ENCODE results near the gene CPAMD8.

The CPAMD8 gene

DNA sequence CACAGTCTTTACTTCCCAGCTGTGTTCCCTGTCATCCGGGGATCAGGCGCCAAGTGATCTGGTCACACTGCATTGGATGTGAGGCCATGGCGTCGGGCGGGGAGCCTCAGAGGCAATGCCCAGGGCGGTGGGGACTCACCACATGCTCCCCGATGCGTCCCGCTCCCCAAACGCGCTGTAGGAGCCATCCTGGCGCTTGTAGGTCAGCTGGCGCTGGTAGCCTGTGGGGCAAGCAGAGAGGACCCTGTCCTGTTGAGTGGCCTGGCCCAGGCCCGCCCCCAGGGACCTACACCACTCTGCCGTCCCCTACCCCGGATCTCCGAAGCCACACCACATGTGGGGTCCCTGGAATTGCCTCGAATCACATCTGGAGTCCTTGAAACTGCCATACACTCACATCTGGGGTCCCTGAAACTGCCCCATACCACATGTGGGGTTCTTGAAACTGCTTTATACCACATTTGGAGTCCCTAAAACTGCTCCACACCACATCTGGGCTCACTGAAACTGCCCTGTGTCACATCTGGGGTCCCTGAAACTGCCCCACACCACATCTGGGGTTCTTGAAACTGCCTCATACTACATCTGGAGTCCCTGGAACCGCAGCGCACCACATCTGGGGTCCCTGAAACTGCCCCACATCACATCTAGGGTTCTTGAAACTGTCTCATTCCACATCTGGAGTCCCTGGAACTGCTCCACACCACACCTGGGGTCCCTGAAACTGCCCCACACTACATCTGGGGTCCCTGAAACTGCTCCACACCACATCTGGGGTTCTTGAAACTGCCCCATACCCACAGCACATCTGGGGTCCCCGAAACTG, 104.6 kb downstream of the CPAMD8 start:
- DNase-seq (ENCODE audit: low read depth in 2 of 3, low spot score in 2 of 3), result no peak

DNA sequence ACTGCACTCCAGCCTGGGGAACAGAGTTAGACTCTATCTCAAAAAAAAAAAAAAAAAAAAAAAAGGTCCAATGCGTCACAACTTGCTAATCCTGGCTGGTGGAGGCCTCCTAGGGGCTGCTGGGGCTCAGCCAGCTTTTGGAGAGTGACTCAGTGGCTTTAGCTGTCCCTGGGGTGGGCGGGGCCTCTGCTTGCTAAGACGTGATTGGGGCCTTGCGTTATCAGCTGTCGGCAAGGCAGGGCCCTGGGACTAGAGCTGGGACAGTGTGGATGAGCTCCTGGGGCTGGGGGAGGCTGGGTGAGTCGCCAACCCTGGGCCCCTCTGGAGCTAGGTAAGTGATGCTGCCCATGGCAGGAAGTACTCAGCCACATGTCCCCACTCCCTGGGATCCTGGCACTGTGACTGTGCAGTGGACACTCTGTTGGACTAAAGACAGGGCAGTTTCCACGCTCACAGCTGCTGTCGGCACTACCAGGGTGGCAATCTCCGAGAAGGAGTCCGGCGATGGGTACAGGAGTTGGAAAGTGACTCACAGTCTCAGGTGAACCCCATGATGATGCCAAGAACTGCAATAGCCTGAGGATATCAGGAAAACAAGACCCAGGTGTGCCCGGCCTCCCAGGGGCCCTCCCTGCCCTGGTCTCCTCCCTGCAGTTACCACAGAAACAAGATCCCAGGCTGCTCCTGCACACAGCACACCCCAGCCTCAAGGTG, 105.6 kb downstream of the CPAMD8 start:
- no peak for DNase-seq (ENCODE audit: low read depth in 2 of 3, low spot score in 2 of 3)

DNA sequence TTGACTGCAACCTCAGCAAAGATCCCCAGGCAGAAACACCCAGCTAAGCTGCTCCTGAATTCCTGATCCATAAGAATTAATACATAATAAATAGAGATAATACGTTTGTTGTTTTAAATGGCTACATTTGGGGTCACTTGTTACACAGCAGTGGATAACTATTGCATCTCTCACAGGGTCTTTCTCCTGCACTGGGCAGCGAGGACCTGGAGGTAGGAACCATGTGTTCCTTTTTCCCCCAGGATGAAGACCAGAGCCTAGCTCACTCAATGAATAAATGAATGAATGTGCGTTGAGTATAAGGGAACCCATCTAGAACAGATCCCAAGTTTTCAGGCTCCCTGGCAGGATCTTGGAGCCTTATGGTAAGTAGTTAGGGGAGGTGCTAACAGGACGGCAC, 107.1 kb downstream of the CPAMD8 start:
- no peak for DNase-seq (ENCODE audit: low read depth in 2 of 3, low spot score in 2 of 3)

DNA sequence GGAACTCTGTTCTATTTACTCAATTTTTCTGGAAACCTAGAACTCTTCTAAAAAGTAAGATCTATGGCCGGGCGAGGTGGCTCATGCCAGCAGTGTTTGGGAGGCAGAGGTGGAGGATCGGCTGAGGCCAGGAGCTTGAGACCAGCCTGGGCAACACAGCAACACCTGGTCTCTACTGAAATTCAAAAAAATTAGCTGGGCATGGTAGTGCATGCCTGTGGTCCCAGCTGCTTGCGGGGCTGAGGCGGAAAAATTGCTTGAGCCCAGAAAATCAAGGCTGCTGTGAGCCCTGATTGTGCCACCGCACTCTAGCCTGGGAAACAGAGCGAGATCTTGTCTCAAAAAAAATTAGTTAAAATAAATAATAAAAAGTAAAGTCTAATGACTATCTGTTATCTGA, 109.2 kb downstream of the CPAMD8 start:
- DNase-seq (ENCODE audit: low read depth in 2 of 3, low spot score in 2 of 3), result no peak

DNA sequence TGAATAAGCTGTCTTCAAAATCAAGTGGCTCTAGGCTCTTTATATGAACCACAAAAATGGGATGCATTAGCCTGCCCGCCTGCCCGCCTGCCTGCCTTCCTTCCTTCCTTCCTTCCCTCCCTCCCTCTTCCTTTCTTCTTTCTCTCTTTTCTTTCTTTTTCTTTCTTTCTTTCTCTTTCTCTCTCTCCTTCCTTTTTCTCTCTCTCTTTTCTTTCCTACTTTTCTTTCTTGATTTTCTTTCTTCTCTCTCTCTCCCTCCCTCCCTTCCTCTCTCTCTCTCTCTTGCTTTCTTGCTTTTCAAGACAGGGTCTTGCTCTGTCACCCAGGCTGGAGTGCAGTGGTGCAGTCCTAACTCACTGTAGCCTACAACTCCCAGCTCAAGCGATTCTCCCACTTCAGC, 110.9 kb downstream of the CPAMD8 start:
- no peak for DNase-seq (ENCODE audit: low read depth in 2 of 3, low spot score in 2 of 3)

DNA sequence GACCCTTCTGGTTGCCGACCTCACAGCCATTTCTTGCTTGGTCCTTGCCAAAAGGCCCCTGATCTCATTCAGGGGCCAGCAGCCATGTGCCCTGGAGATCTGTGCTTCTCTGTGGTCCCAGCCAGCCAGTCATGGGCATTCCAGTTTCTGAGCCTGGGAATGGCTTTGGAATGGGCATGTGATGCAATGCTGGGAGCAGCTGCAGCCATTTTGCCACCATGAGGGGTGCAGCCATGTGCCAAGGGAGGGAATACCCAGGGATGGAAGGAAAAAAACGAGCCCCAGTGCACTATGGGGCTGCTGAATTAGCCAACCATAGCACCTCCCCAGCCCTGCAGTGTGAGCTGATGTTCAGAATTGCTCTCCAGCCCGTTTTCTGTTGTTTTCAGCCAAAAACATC, 111.5 kb downstream of the CPAMD8 start:
- no peak for DNase-seq (ENCODE audit: low read depth in 2 of 3, low spot score in 2 of 3)

DNA sequence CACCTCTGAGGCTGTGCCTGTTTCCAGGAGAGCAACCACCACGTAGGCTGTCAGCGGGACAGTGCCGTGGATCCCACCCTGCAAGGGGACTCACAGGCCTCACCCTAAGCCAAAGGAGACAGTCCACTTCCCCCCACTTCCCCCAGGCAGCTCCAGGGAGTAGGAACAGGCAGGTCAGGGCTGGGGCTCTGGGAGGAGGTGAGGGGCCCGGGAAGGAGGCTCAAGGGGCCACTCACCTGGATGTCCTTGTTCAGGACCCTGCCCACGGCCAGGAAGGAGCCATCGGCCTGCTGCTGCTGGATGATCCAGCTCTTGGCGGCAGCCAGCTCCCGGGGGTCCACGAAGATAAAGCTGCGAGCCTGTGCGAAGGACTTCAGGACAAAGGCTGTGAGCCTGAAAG, 112.2 kb downstream of the CPAMD8 start:
- DNase-seq (ENCODE audit: low read depth in 2 of 3, low spot score in 2 of 3), result no peak

DNA sequence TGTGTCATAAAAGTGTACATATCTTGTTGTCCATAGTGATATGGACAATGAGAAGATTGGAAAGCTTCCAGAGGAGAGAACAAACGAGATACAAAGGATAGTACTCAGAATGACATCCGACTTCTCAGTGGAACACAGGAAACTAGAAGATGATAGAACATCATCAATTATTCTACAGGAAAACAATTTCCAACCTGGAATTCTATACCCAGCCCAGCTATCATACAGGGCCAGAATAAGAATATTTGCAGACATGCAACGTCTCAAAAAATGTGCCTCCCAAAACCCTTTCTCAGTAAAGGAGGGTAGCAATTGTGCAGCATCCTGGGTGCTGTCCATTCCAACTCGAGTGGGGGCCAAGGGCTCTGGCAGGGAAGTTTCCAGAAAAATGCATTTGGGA, 113.8 kb downstream of the CPAMD8 start:
- DNase-seq (ENCODE audit: low read depth in 2 of 3, low spot score in 2 of 3), result no peak

DNA sequence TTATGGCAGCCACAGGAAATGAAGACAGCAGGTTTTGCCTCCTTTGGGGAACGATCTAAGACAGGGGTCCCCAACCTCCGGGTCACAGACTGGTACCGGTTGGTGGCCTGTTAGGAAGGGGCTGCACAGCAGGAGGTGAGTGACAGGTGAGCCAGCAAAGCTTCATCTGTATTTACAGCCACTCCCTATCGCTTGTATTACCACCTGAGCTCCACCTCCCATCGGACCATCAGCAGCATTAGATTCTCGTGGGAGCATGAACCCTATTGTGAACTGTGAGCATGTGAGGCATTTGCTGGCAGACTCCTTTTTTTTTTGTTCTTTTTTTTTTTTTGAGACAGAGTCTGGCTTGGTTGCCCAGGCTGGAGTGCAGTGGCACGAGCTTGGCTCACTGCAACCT, 115.6 kb downstream of the CPAMD8 start:
- DNase-seq (ENCODE audit: low read depth in 2 of 3, low spot score in 2 of 3), result no peak

DNA sequence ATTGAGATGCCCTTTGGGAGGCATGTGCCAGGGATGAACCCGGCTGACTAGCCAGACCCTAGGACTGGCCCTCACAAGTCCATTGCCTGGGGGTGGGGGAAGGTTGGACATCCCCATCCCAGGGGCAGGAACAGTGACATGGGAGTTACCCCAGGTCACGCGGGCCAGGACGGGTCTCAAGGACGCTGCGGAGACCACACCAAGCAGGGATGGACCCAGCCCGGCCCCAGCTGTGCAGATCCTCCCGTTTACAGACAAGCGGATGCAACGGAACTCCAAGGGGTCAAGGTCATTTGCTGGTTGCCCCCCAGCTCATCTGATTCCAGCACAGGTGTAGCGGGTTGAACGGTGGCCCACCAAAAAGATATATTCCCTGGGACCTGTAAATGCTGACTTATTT, 117.9 kb downstream of the CPAMD8 start:
- DNase-seq (ENCODE audit: low read depth in 2 of 3, low spot score in 2 of 3), result no peak

DNA sequence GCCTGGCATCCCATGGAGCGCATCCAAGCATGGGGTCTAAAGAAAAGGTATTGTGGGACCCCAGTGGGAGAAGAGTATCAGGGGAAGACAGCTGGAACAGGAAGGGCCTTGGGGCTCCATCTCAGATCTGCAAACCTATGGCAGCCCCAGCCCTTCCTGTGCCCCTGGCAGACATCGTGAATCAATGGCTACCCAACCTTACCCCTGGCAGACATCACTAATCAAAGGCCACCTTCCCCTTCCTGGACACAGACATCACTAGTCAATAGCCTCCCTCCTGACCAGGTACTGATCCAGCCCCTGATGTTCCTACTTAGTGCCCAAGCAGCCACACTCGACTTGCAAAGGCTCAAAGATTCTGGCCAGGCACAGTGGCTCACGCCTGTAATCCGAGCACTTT, 122.0 kb downstream of the CPAMD8 start:
- DNase-seq (ENCODE audit: low read depth in 2 of 3, low spot score in 2 of 3), result no peak

DNA sequence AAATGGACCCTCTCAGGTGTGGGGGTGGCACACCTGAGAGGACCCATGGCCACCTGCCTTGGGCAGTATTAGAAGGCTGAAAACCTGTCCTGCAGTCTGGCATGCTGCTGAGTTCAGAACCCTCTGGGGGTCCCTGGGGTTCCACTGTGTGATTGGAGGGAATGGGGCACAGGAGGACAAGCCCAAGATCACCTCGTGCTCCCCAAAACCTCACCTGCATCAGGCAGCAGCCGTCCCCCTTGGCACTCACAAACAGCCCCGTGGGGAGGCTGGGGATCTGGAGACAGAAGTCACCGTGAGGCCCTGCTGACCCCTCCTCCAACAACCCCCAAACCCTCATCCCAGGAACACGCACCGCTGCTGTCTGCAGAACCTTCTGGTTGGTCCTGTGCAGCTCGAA, 123.3 kb downstream of the CPAMD8 start:
- DNase-seq (ENCODE audit: low read depth in 2 of 3, low spot score in 2 of 3), result no peak

DNA sequence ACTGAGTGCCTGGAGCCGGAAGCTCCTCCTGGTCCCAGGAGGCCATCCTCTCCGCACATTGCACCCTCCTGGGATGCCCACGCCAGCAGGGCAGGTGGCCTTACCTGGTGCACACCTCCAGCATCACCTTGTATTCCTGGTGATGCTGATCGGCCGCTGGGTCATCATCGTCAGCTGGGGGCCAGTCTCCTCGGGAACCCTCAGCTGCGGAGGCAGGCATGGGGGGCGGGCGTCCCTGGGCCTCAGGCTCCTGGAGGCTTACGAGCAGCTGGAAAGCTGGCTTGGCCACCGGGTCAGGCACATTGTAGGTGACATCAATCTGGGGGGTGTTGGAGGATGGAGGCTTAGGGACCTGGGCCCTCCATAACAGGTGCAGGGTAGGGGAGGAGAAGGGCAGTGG, 124.1 kb downstream of the CPAMD8 start:
- DNase-seq (ENCODE audit: low read depth in 2 of 3, low spot score in 2 of 3), result no peak

DNA sequence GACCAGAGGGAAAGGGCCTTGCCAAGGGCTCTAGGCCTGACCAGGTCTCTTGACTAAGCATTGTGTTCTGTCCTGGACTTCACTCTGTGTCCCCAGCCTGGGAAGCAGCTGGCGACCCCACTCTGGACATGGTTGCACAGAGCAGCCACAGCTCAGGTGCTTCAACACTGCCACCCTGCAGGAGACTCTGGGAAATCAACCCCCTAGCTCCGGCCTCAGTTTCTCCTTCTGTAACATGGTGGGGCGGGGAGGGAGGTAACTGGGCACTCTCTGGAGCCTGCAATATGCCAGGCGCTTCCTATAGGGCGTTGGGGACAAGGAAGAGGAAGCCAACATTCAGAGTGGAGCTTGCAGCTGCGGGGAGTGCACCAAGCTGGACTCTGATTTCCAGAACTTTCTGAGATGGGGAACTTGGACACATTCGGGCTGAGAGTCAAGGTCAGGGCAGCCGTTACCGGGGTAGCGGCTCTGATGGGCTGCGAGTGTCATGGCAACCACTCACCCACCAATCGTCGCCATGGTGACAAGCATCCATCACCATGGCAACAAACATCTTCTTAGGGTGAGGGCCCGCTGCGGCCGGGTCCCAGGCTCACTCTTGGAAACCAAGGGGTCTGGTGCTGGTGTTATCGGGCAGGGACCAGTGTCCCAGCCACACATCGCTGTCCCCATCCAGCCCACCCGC, 125.0 kb downstream of the CPAMD8 start:
- DNase-seq (ENCODE audit: low read depth in 2 of 3, low spot score in 2 of 3), result no peak

DNA sequence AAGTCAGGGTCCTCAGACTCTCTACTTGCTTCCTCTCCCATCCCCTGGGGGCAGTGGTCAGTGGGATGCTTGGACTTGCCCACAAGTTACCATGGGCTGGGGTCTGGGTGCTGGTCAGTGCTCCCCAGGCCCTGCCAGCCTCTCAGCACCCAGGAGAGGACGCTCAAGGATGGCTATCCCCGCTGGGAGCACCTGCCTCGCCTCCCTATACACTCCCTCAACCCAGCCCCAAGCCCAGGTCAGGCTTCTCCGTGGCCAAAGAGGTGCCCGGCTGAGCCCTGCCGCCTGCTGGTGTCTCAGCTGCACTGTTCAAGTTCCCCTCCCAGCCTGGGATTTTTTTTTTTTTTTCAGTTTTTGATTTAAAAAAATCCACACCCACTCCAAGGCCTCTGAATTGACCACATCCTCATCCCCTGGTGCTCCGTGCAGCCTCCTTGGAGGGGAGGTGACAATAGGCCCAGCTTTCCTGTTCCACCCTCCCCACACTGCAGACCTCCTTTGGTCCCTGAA, 127.0 kb downstream of the CPAMD8 start:
- DNase-seq (ENCODE audit: low read depth in 2 of 3, low spot score in 2 of 3), result no peak

DNA sequence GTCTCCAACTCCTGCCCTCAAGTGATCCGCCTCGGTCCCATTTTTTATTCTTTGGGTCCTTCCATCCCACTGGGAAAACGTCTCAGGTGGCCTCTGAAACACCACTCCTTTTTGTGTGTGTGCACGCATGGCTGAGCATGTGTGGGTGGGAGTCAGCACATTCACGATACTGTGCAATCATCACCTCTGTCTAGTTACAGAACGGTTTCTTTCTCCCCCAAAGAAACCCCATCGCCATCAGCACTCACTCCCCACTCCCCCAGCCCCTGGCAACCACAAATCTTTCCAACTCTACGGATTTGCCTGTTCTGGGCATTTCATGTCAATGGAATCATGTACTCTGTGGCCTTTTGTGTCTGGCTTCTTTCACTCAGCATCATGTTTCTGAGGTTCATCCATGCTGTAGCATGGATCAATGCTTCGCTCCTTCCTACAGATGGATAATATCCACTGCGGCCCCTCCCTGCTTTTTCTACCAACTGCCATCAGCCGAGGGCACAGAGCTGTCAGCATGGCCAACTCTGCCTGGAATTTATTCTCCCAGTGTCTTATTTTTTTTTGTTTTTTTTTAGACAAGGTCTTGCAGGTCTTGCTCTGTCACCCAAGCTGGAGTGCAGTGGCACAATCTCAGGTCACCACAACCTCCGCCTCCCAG, 128.1 kb downstream of the CPAMD8 start:
- no peak for DNase-seq (ENCODE audit: low read depth in 2 of 3, low spot score in 2 of 3)

DNA sequence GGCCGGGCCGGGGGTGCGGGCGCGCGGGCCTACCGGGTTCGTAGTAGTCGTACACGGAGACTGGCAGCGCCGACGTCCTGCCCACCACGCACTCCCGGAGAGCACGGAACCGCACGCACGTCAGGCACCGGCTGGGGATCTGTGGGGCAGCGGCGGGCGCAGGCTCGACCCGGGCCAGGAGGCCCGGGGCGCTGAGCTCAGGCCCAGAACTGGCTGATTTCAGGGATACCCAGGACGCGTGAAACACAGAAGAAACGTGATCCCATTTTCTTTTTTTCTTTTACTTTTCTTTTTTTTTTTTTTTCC, 128.8 kb downstream of the CPAMD8 start:
- DNase-seq (ENCODE audit: low read depth in 2 of 3, low spot score in 2 of 3), result no peak

DNA sequence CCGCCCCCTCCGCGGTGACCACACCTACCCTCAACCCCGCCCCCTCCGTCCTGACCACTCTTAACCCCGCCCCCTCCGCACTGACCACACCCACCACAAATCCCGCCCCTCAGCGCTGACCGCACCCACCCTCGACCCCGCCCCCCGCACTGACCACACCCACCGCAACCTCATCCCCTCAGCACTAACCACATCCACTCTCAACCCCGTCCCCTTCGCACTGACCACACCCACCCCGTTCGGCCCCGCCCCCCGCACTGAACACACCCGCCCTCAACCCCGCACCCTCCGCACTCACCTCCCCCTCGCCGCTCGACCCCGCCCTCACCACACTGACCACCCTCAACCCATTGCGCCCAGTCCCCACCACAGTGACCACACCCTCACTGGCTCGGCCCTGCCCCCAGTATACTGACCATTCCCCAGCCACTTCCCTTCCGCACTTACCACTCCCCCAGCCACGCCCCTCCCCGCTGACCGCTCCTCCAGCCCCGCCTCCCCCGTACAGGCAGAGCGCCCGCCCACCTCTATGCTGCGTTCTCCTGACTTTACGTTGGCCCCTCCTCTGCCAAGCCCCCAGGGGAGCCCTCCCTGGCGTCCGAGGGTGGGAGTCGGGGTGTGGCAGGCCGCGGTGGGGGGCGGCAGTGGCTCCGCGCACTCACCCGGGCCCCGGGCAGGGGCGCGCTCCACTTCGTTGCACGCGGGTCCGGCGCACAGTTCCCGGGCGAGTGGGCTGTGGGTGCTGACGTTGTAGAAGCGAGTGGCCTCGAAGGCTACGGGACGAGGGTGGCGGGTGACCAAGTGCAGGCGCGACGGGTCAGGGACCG, 129.4 kb downstream of the CPAMD8 start:
- peak; percentile 28 to 83 (median 32) for DNase-seq (ENCODE audit: low read depth in 2 of 3, low spot score in 2 of 3)

DNA sequence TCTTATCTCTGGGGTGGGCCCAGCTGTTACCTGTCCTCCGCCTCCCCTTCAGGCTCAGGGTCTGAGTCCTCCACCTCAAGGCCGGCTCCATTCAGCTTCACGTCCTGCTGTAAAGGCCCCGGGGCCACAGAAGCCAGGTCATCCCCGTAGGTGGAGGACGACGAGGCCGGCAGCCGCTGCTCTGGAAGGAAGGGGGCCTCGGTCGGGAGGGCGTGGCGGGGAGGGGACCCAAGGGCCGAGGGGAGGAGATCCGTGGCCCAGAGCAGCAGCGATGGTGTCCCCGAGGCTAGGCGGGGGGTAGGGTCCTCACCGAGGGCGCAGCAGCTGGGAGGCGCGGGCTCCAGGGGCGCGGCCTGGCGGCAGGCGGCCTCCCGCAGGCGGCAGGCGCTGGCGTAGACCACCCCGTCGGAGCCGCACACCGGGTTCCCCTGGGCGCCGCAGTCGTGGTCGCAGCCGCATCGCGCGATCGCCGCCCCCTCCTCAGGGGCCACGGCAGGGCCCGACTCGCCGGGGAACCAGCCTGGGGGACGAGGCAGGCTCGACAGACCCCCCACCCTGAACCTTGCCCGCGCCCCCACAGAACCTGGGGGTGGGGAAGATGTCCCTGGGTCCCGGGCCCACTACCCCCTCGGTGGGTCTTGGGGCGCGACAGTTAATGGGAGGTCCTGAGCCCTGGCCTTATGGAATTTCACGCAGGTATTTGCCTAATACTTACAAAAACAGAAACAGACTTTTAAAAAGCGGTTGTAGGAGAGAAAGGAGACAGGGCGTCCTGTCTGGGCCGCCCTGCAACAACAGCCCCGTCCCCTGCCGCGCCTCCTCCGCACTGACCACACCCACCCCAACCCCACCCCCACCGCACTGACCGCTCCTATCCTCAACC, 130.2 kb downstream of the CPAMD8 start:
- no peak for DNase-seq (ENCODE audit: low read depth in 2 of 3, low spot score in 2 of 3)
